ENCODE measurements around the gene BTRC. TPM values are rescaled to one million over a fixed set of nuclear protein-coding genes. Genes with fewer than 3 reads are reported as not detected.

The BTRC gene
- total RNA-seq, 1 donor from 2014 or later = 35.5 TPM

GRCh38 chr10:101495324-101495925 lies 141.5 kb downstream of the BTRC start:
- H3K36me3 Mint-ChIP-seq (ENCODE audit: low read depth) = no peaks in the 10 kb centered on the region
- DNase-seq (ENCODE audit: low read depth, low spot score) = no peak

GRCh38 chr10:101504438-101504837 lies 150.5 kb downstream of the BTRC start:
- Mint-ChIP-seq H3K27ac (ENCODE audit: unreplicated experiment) (no peak overlapping the region), H3K4me1 (no peaks in the 10 kb centered on the region), H3K4me3 (no peak overlapping the region), H3K36me3 (ENCODE audit: low read depth) (no peaks in the 10 kb centered on the region), H3K9me3 (no peaks in the 10 kb centered on the region), H3K27me3 (ENCODE audit: low read depth) (no peaks in the 10 kb centered on the region)
- DNase-seq (ENCODE audit: low read depth, low spot score) = no peak
- TF ChIP-seq CTCF (conservative IDR thresholded peaks at IDR 0.05) = no peak

More at GRCh38 chr10:101495324-101495925, 141.5 kb downstream of the BTRC start:
- Mint-ChIP-seq H3K4me3 (no peak overlapping the region), H3K27me3 (ENCODE audit: low read depth) (no peaks in the 10 kb centered on the region), H3K4me1 (peaks cover 14% of the 10 kb centered on the region), H3K27ac (ENCODE audit: unreplicated experiment) (no peak overlapping the region), H3K9me3 (no peaks in the 10 kb centered on the region)
- peak; percentile 45 for TF ChIP-seq CTCF (conservative IDR thresholded peaks at IDR 0.05)

GRCh38 chr10:101506829-101507661 lies 153.1 kb downstream of the BTRC start:
- H3K27me3 Mint-ChIP-seq (ENCODE audit: low read depth) = no peaks in the 10 kb centered on the region
- TF ChIP-seq CTCF (conservative IDR thresholded peaks at IDR 0.05) = no peak
- DNase-seq (ENCODE audit: low read depth, low spot score) = no peak
- no peaks in the 10 kb centered on the region for H3K36me3 Mint-ChIP-seq (ENCODE audit: low read depth)
- H3K27ac Mint-ChIP-seq (ENCODE audit: unreplicated experiment) = no peak overlapping the region
- H3K4me3 Mint-ChIP-seq = no peak overlapping the region
- H3K9me3 Mint-ChIP-seq = no peaks in the 10 kb centered on the region
- no peaks in the 10 kb centered on the region for H3K4me1 Mint-ChIP-seq

GRCh38 chr10:101507828-101508227 lies 153.9 kb downstream of the BTRC start:
- no peak for TF ChIP-seq CTCF (conservative IDR thresholded peaks at IDR 0.05)
- H3K27ac Mint-ChIP-seq (ENCODE audit: unreplicated experiment) = no peak overlapping the region
- DNase-seq (ENCODE audit: low read depth, low spot score) = no peak
- H3K36me3 Mint-ChIP-seq (ENCODE audit: low read depth) = no peaks in the 10 kb centered on the region
- H3K27me3 Mint-ChIP-seq (ENCODE audit: low read depth) = no peaks in the 10 kb centered on the region
- H3K4me1 Mint-ChIP-seq = no peaks in the 10 kb centered on the region
- no peaks in the 10 kb centered on the region for H3K9me3 Mint-ChIP-seq
- no peak overlapping the region for H3K4me3 Mint-ChIP-seq

GRCh38 chr10:101511938-101512337 lies 158.0 kb downstream of the BTRC start:
- no peak for DNase-seq (ENCODE audit: low read depth, low spot score)
- no peaks in the 10 kb centered on the region for H3K9me3 Mint-ChIP-seq
- H3K36me3 Mint-ChIP-seq (ENCODE audit: low read depth) = no peaks in the 10 kb centered on the region
- no peak overlapping the region for H3K27ac Mint-ChIP-seq (ENCODE audit: unreplicated experiment)
- no peaks in the 10 kb centered on the region for H3K4me1 Mint-ChIP-seq
- no peak for TF ChIP-seq CTCF (conservative IDR thresholded peaks at IDR 0.05)
- H3K27me3 Mint-ChIP-seq (ENCODE audit: low read depth) = no peaks in the 10 kb centered on the region
- no peak overlapping the region for H3K4me3 Mint-ChIP-seq

Data from neural crest cell (in vitro differentiated cells).